ENCODE results near the gene CYLD. TPM values are rescaled to one million over a fixed set of nuclear protein-coding genes. Genes with fewer than 3 reads are reported as not detected.

Gene CYLD
- total and polyA plus RNA-seq, 11 donors = 7.5 to 68.8 (median 38.8) TPM

GRCh38 chr16:50781518-50781917, 39.6 kb downstream of the CYLD start:
- Histone ChIP-seq H3K27me3 (no peaks in the 10 kb centered on the region), H3K4me1 (no peaks in the 10 kb centered on the region), H3K27ac (no peak overlapping the region), H3K9me3 (no peaks in the 10 kb centered on the region), H3K4me3 (no peak overlapping the region), H3K36me3 (peaks cover 0 to 100% (median 85%) of the 10 kb centered on the region in 9 donors)
- TF ChIP-seq POLR2A (IDR thresholded peaks at IDR 0.05) = no peak
- no peak for TF ChIP-seq CTCF (IDR thresholded peaks at IDR 0.05)
- ATAC-seq = no peak
- intact Hi-C loops (cut with DNase I) = no loop called here
- DNase-seq = no peak
- 86 to 95% (median 90%) methylated on average over 3 of the region's 3 CpGs for WGBS, 4 donors

- DNase-seq = no peak
- Histone ChIP-seq H3K36me3 (peaks cover 0 to 96% (median 85%) of the 10 kb centered on the region in 9 donors), H3K4me1 (no peaks in the 10 kb centered on the region), H3K27me3 (no peaks in the 10 kb centered on the region), H3K4me3 (no peak overlapping the region), H3K27ac (no peak overlapping the region), H3K9me3 (peaks cover 0 to 11% (median 0%) of the 10 kb centered on the region in 12 donors)
- TF ChIP-seq CTCF (IDR thresholded peaks at IDR 0.05) (no peak), POLR2A (IDR thresholded peaks at IDR 0.05) (no peak)
- ATAC-seq = no peak
- intact Hi-C loops (cut with DNase I) = no loop called here
These were observed 47.9 kb downstream of the CYLD start for GRCh38 chr16:50789757-50790156.

GRCh38 chr16:50791522-50791921, 49.6 kb downstream of the CYLD start:
- Histone ChIP-seq H3K36me3 (peaks cover 0 to 96% (median 85%) of the 10 kb centered on the region in 9 donors), H3K27ac (no peak overlapping the region), H3K4me3 (no peak overlapping the region), H3K27me3 (no peaks in the 10 kb centered on the region), H3K4me1 (no peaks in the 10 kb centered on the region), H3K9me3 (peaks cover 0 to 11% (median 0%) of the 10 kb centered on the region in 12 donors)
- DNase-seq (no peak), ATAC-seq (no peak)
- whole genome bisulfite sequencing, 4 donors = 95 to 97% (median 96%) methylated on average over 2 of the region's 2 CpGs
- intact Hi-C loops (cut with DNase I) = no loop called here
- TF ChIP-seq CTCF (IDR thresholded peaks at IDR 0.05) (no peak), POLR2A (IDR thresholded peaks at IDR 0.05) (no peak)

- no peaks in the 10 kb centered on the region for H3K4me1 ChIP-seq
- no peak for DNase-seq
- peaks cover 0 to 87% (median 72%) of the 10 kb centered on the region in 9 donors for H3K36me3 ChIP-seq
- H3K4me3 ChIP-seq = no peak overlapping the region
- H3K27ac ChIP-seq = no peak overlapping the region
- no peak for ATAC-seq
- H3K27me3 ChIP-seq = no peaks in the 10 kb centered on the region
- WGBS, 4 donors = 93 to 97% (median 96%) methylated on average over 1 of the region's 1 CpG
- no peaks in the 10 kb centered on the region for H3K9me3 ChIP-seq
- TF ChIP-seq POLR2A (IDR thresholded peaks at IDR 0.05) = no peak
- no peak for TF ChIP-seq CTCF (IDR thresholded peaks at IDR 0.05)
- intact Hi-C loops (cut with DNase I) = no loop called here
These were observed 54.9 kb downstream of the CYLD start for GRCh38 chr16:50796829-50797228.

All from heart left ventricle (tissue), 16 donors.